Measurements from ENCODE around the gene FAP.

Gene FAP

GRCh38 chr2:162125138-162125537 is 118.1 kb downstream of the FAP start:
- DNase-seq, result no peak

DNA sequence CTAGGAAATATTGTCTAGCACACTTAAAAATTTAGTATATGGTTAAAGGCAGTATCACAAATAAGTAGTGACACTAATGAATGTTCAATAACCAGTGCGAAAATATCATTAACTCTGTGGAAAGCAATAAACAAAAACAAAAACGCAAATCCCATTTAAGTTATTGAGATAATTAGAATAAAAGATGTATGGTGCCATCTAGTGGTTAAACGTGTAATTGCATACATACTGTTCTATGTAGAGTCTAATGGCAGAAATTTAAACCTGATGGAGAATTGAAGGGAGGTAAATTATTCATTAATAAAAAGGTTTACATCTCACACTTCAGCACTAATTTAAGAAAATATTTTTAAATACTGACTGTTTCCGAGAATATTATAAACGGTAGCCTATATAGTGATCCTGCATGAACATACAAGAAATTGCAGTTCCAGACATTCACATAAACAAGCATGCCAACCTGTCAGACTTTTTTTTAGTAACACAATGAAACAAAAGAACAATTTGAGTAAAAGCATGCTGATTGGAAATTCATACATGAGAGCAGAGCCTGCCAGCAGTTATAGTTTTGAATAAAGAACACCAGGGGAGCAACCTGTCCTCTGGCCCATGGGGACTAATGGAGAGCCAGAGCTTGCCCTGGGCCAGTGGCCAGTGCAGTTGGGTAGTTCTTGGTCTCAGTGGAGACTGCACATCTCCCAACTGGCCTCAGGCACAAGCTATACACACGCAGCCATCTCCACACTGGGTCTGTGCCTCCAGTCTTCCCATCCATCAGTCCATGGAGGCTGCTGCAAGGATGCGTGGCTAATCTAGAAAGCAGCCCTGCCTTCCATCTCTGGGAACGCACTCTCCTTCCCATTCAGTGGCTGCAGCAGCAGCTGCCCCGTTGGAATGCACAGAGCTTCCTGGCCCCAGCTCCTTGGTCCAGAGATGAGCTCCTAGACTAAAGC is 119.2 kb downstream of the FAP start:
- DNase-seq, result peak; percentile 72
